Measurements from ENCODE around the gene GRID1. TPM values are rescaled to one million over a fixed set of nuclear protein-coding genes. Genes with fewer than 3 reads are reported as not detected.

The GRID1 gene
- total RNA-seq, 1 donor from 2014 or later: 0.22 TPM

GRCh38 chr10:86022906-86023305 is 343.7 kb downstream of the GRID1 start:
- Mint-ChIP-seq H3K27me3 (peaks cover 7% of the 10 kb centered on the region), H3K27ac (no peak overlapping the region), H3K36me3 (ENCODE audit: insufficient read depth) (no peaks in the 10 kb centered on the region), H3K9me3 (ENCODE audit: low read depth) (peaks cover 4% of the 10 kb centered on the region), H3K4me1 (ENCODE audit: low read depth) (peaks cover 4% of the 10 kb centered on the region), H3K4me3 (ENCODE audit: low read depth) (no peak overlapping the region)
- no peak for DNase-seq (ENCODE audit: low spot score, unreplicated experiment)
- no peak for TF ChIP-seq CTCF (IDR thresholded peaks at IDR 0.05; ENCODE audit: unreplicated experiment)

GRCh38 chr10:86020134-86020533 is 346.5 kb downstream of the GRID1 start:
- Mint-ChIP-seq H3K36me3 (ENCODE audit: insufficient read depth) (no peaks in the 10 kb centered on the region), H3K9me3 (ENCODE audit: low read depth) (no peaks in the 10 kb centered on the region), H3K4me3 (ENCODE audit: low read depth) (no peak overlapping the region), H3K27me3 (peaks cover 17% of the 10 kb centered on the region), H3K27ac (no peak overlapping the region), H3K4me1 (ENCODE audit: low read depth) (peaks cover 4% of the 10 kb centered on the region)
- TF ChIP-seq CTCF (IDR thresholded peaks at IDR 0.05; ENCODE audit: unreplicated experiment): no peak
- DNase-seq (ENCODE audit: low spot score, unreplicated experiment): no peak

- no peaks in the 10 kb centered on the region for H3K36me3 Mint-ChIP-seq (ENCODE audit: insufficient read depth)
- H3K4me3 Mint-ChIP-seq (ENCODE audit: low read depth): no peak overlapping the region
These were observed 347.5 kb downstream of the GRID1 start for GRCh38 chr10:86019141-86019540.

GRCh38 chr10:86018735-86019058 is 347.9 kb downstream of the GRID1 start:
- Mint-ChIP-seq H3K4me1 (ENCODE audit: low read depth) (no peaks in the 10 kb centered on the region), H3K9me3 (ENCODE audit: low read depth) (no peaks in the 10 kb centered on the region)
- no peak for DNase-seq (ENCODE audit: low spot score, unreplicated experiment)

More at GRCh38 chr10:86019141-86019540, 347.5 kb downstream of the GRID1 start:
- Mint-ChIP-seq H3K27ac (no peak overlapping the region), H3K9me3 (ENCODE audit: low read depth) (no peaks in the 10 kb centered on the region), H3K4me1 (ENCODE audit: low read depth) (peaks cover 1% of the 10 kb centered on the region), H3K27me3 (peaks cover 20% of the 10 kb centered on the region)
- TF ChIP-seq CTCF (IDR thresholded peaks at IDR 0.05; ENCODE audit: unreplicated experiment): no peak
- no peak for DNase-seq (ENCODE audit: low spot score, unreplicated experiment)

GRCh38 chr10:86017841-86018734 is 348.5 kb downstream of the GRID1 start:
- TF ChIP-seq CTCF (IDR thresholded peaks at IDR 0.05; ENCODE audit: unreplicated experiment): no peak
- H3K4me3 Mint-ChIP-seq (ENCODE audit: low read depth): no peak overlapping the region
- H3K27ac Mint-ChIP-seq: no peak overlapping the region
- no peaks in the 10 kb centered on the region for H3K4me1 Mint-ChIP-seq (ENCODE audit: low read depth)
- H3K27me3 Mint-ChIP-seq: peaks cover 17% of the 10 kb centered on the region
- no peaks in the 10 kb centered on the region for H3K9me3 Mint-ChIP-seq (ENCODE audit: low read depth)
- no peaks in the 10 kb centered on the region for H3K36me3 Mint-ChIP-seq (ENCODE audit: insufficient read depth)
- no peak for DNase-seq (ENCODE audit: low spot score, unreplicated experiment)

More at GRCh38 chr10:86018735-86019058, 347.9 kb downstream of the GRID1 start:
- no peak overlapping the region for H3K4me3 Mint-ChIP-seq (ENCODE audit: low read depth)
- H3K27ac Mint-ChIP-seq: no peak overlapping the region
- TF ChIP-seq CTCF (IDR thresholded peaks at IDR 0.05; ENCODE audit: unreplicated experiment): no peak
- H3K36me3 Mint-ChIP-seq (ENCODE audit: insufficient read depth): no peaks in the 10 kb centered on the region
- H3K27me3 Mint-ChIP-seq: peaks cover 20% of the 10 kb centered on the region

All from progenitor cell of endocrine pancreas (in vitro differentiated cells).